GM10248 (cell line): Measurements from ENCODE around the gene VEGFA.

Experiments
- CTCF ChIA-PET: fragments of 300-600 bp; sonication (Branson Sonifier 250); formaldehyde crosslinking; extraction: SDS; loops from one replicate; lab custom pipeline; 2021; ENCODE audit warnings: antibody characterized with exemption; lab: Yijun Ruan, JAX
- POLR2A ChIA-PET: fragments of 350-650 bp; sonication (Branson Sonifier 250); formaldehyde crosslinking; extraction: SDS; loops from one replicate; lab custom pipeline; 2020; ENCODE audit warnings: antibody characterized with exemption; lab: Yijun Ruan, JAX
- DNase-seq: peaks from one replicate; pipeline ENCODE4 v3.0.0; 2012; ENCODE audit errors: extremely low spot score
- CTCF ChIP-seq: IDR thresholded peaks from 2 replicates; pipeline ENCODE4 v1.5.1; 2012; ENCODE audit warnings: mild to moderate bottlenecking, low read depth; ENCODE audit errors: extremely low read depth, missing control alignments, control extremely low read depth

VEGFA gene

GRCh38 chr6:43803055-43803782 lies 33.2 kb downstream of the VEGFA start:
- ChIA-PET CTCF (interaction anchor here (1.3 to 2.0 kb wide), 3 partner anchors 12 to 33 kb away, joined by 3 to 5 read pairs (median 4); partner anchors contain the start of gene VEGFA), POLR2A (no interaction called here)
- DNase-seq, result no peak
- TF ChIP-seq CTCF, result no peak

- no peak for DNase-seq
- ChIA-PET CTCF (interaction anchor here (1.0 to 2.0 kb wide), 3 partner anchors 13 to 137 kb away, joined by 3 to 5 read pairs (median 4); no protein-coding TSS in a partner anchor), POLR2A (no interaction called here)
- no peak for TF ChIP-seq CTCF
Observed at GRCh38 chr6:43803783-43804549, 34.0 kb downstream of the VEGFA start.

GRCh38 chr6:43804550-43805223 lies 34.7 kb downstream of the VEGFA start:
- TF ChIP-seq CTCF, result no peak
- no peak for DNase-seq
- CTCF ChIA-PET, result interaction anchor here (1.0 to 2.0 kb wide), 5 partner anchors 12 to 138 kb away, joined by 3 to 5 read pairs (median 4); no protein-coding TSS in a partner anchor
- POLR2A ChIA-PET, result no interaction called here

- POLR2A ChIA-PET, result no interaction called here
Observed at GRCh38 chr6:43805699-43806042, 35.7 kb downstream of the VEGFA start.

GRCh38 chr6:43806043-43806757 lies 36.2 kb downstream of the VEGFA start:
- POLR2A ChIA-PET, result no interaction called here
- TF ChIP-seq CTCF, result no peak
- no peak for DNase-seq
- CTCF ChIA-PET, result interaction anchor here (1.1 to 2.0 kb wide), 4 partner anchors 11 to 139 kb away, joined by 3 to 5 read pairs (median 4); no protein-coding TSS in a partner anchor

More at GRCh38 chr6:43805699-43806042, 35.7 kb downstream of the VEGFA start:
- CTCF ChIA-PET, result interaction anchor here (1.1 to 2.0 kb wide), 4 partner anchors 11 to 139 kb away, joined by 3 to 5 read pairs (median 4); no protein-coding TSS in a partner anchor
- TF ChIP-seq CTCF, result no peak
- DNase-seq, result no peak

GRCh38 chr6:43806758-43807227 lies 36.8 kb downstream of the VEGFA start:
- CTCF ChIA-PET, result interaction anchor here (1.5 kb wide), 1 partner anchor 38 kb away, joined by 4 read pairs; no protein-coding TSS in a partner anchor
- DNase-seq, result no peak
- no peak for TF ChIP-seq CTCF
- POLR2A ChIA-PET, result no interaction called here
